HG02884 (cell line): Measurements from ENCODE around the gene CLP1.

Experiments
- ATAC-seq: cut with Tn5 transposase; IDR thresholded peaks from one replicate; pipeline ENCODE4 v1.9.1; 2021; ENCODE audit warnings: mild to moderate bottlenecking, moderate library complexity; ENCODE audit not compliant: unreplicated experiment

CLP1 gene

DNA sequence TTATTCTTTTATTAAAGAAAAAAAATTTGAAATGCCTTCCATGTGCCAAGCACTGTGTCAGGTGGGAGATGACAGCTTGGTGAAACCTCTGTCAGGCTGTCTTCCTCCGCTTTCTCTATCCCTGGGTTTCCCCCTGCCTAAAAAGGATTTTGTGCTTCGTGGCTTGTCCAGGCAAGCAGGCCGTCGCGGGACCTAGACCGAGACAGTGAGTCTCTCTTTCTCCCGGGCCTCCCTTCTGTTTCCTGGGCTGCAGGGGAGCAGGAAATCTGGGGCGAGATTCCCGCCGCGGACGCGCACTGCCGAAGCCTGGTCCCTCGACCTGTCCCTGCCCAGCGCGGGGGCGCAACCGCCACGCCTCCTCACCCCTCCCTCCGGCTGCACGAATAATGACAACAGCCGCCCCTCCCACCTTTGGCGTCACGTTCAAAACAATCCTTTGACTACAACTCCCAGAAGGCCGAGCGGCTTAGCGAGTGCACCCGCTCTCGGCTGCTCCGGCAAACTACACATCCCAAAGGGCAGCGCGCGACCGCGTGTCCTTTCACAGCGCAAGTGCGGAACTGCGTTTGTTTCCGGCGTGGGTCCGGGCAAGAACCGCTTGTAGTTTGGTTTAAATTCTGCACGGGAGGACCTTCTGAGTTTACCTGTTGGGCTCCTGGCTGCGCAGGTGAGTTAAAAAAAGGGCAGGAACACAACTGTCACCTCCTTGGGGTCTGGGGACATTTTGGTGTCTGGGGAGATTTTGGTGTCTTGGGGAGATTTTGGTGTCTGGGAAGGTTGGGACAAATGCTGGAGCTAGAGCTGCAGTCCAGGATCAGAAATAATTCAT, at the start of gene CLP1:
Gene CLP1, plus strand, starts transcription at position 569 of the 829 bp plus-strand sequence. CDS start 1,715 bp downstream, outside the sequence.
- ATAC-seq, result peak; percentile 99

DNA sequence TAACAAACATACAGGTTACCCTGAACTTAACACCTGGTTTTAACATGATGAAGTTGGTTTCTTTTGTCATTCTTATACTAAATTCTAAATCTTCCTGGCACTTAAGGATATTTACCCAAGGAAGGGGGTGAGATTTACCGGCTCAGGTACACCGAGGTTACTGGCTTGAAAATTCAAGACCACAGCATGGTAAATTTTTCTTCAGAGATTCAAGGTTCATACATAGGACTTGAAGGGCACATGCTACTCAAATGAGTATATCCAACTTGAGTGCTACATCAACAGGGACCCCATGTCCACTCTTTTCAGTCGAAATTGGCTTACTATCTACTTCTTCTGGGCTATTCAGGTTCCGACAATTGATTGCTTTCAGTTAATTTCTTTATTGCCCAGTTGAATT, 47.4 kb upstream of the CLP1 start:
- no peak for ATAC-seq

DNA sequence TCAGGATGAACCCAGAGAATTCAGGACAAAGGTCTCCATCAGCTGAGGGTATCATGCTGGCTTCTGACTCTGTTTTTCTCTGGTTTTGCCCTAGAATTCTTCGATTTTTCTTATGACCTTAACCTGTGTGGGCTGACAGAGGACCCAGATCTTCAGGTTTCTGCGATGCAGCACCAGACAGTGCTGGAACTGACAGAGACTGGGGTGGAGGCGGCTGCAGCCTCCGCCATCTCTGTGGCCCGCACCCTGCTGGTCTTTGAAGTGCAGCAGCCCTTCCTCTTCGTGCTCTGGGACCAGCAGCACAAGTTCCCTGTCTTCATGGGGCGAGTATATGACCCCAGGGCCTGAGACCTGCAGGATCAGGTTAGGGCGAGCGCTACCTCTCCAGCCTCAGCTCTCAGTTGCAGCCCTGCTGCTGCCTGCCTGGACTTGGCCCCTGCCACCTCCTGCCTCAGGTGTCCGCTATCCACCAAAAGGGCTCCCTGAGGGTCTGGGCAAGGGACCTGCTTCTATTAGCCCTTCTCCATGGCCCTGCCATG, 43.3 kb upstream of the CLP1 start:
- no peak for ATAC-seq

DNA sequence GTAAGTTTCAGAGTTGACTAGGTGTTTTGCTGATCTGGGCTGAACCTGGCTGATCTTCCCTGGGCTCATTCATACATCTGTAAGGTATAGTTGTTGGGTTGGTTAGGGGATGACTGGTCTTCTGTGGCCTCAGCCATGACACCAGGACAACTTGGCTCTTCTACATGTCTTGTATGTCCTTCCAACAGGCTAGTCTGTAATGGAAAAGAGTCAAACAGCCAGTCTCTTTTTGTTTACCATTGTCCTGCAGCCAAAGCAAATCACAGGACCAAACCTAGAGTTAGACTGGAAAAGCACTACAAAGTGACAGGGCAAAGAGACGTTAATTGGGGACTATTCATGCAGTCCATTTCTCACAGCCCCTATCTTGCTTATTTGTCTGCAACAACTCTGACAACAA, 42.3 kb upstream of the CLP1 start:
- no peak for ATAC-seq

DNA sequence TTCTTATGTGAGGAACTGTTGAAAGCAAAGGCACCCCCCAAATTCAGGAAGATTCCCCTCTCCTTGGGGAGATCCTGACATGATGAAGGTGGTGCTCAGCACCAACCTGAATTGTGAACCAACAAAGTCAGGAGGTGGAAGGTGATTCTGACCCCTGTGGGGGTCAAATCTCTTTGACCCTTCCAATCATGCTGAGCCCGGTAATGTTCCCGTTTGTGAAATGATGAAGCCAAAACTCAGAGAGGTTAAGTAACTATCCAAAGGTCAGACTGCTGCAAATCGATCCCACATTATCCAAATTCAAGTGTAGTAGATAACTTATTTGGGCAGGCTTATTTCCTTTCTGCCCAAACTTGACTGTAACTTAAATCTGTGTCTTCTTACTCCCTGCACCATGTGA, 41.0 kb upstream of the CLP1 start:
- no peak for ATAC-seq

DNA sequence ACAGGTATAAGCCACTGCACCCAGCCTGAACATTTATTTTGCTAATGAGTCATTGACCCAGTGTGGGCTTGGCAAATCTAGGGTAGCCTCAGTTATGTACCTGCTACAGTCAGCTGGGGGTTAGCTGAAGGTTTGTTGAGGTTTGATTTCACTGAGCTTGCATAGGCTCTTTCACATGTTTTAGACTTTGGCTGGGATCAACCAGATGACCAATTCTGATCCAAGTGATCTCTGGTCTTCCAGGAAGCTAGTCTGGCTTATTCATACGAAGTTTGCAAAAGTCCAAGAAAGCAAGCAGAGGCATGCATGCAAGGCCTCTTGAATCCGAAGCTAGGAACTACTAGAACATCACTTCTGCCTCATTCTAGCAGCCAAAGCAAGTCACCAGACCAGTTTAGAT, 39.1 kb upstream of the CLP1 start:
- ATAC-seq, result no peak

DNA sequence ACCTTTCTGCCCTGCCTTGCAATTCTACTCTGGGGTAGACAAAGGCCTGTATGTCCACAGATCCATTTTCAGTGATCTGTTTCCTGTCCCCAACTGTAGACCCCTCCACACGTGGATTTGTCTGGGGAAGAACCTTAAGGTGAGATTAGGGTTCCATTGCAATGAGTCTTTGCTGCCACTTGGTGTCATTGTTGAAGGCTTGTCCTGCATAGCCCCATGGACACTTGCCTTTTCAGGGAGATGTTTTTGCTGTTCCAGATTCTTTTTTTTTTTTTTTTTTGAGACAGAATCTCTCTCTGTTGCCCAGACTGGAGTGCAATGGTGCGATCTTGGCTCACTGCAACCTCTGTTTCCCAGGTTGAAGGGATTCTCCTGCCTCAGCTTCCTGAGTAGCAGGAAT, 38.2 kb upstream of the CLP1 start:
- no peak for ATAC-seq

DNA sequence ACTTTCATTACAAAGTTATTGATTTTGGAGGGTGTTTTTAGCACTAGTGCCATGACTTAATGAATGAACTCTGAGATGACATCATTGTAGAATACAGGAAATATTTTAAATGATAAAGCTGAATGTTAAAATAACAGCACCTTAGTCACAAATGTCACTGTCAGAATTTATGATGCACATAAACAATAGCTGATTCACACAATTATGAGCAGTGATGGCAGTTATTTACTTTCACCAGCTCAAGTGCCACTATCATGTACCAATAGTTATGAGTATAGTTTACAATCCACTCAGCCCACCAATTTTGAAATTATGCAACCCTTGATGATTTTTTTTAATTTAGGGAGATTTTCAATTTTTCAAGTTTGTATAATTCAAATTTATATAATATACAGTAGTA, 37.1 kb upstream of the CLP1 start:
- no peak for ATAC-seq

DNA sequence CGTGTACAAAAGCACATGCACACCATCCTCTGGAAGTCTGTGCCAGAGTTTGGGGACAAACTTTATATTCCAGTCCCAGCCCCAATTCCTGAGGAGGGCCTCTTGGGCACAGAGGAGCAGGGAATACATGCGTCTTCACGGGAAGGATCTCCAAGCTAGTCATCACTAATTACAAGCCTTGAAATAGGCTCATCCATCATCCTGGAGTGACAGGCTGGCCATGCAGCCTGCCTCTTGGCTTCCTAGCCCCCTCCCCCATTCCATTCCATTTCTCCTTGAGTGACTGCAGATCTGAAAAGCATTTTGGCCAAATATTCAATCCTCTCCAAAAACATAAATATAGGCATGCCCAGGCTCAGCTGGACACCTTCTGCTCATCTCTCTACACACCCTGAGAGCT, 35.3 kb upstream of the CLP1 start:
- no peak for ATAC-seq

DNA sequence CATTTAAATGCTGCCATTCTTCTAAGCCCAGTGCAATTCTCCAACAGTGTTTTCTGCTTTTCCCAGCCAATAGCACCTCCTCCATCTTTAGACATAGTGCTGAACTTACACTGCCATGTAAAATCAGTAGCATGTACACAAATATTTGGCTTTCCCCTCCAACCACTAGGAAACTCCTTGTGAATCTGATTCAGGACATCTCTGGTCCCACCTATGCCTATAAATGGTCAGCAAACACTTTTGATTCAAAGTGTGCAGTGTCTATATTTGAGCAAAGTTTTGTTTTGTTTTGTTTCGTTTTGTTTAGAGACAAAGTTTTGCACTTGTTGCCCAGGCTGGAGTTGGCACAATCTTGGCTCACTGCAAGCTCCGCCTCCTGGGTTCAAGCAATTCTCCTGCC, 32.7 kb upstream of the CLP1 start:
- no peak for ATAC-seq

DNA sequence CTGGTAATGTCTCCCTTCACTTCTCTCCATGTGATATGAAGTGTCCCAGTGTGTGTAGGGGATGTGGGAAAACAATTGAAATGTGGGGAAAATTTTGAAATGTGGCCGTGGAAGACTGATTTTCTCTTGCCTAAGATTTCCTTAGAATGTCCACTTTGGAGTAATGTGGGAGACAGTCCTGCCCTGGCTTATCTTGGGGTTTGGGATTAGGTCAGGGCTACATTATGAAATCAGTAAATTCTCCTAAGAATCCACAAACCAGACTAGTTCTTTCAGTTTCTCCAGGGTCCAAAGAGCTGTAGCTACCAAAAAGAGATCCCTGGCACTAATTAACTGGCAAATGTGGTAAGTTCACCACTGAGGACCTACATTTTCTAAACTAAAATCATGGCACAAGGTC, 30.7 kb upstream of the CLP1 start:
- ATAC-seq, result no peak

DNA sequence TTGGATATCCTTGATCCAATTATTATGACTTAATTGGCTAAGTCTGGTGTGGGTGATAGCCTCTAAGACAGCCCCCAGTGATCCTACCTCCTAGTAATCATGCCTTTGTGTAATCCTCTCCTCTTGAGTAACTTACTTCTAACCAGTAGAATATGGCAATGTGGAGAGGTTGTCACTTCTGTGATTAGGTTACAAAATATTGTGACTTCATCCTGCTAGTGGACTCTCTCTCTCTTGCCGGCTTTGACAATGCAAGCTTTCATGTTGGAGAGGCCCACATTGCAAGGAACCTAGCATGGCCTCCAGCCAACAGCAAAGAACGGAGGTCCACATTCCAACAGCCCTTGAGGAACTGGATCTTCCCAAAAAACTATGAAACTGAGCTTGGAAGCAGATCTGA, 27.4 kb upstream of the CLP1 start:
- no peak for ATAC-seq

DNA sequence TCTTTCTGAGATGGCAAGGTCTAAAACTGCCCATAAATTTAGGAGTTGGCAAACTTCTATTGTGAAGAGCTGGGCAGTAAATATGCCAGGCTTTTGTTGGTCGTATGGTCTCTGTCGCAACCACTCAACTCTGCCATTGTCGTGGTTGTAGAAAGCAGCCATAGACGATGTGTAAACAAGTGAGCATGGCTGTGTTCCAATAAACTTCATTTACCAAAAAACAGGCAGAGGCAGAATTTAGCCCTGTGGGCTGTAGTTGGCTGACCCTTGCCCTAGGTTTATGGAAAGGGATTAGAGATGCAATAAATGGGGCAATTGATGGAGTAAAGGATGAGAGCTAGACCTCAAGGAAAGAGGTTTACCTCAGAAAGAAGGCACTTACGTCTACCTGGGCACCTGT, 25.4 kb upstream of the CLP1 start:
- ATAC-seq, result no peak

DNA sequence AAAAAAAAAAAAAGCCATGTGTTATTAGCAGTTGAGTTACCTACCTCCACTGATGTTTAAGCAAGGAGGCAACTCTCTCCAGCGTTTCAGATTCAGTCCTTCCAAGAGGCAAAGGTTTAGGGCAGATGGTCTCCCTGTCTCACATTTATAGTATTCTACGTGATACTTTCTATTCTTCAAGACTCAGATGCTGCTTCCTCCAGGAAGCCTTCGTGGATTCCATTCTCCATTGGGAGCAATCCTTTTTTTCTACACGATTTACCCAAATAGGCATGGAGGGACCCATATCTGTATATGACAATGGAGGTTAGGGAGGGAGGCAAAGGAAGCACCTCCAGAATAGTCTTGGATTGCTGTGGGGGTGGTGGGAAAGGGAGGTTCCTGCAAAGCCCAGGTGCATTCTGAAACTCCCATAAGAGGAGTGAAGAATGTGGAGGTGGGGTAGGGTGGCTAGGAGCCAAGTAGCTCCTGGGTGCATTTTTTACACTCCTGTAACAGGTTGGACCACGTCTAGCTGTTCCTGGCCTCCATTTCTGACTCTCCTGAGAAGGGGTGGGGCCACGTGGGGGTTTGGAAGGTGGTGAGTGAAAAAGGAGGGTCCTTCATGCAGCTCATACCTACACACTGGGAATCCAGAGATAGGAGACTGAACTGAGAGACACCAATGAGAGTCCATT, 24.0 kb upstream of the CLP1 start:
- ATAC-seq, result no peak

DNA sequence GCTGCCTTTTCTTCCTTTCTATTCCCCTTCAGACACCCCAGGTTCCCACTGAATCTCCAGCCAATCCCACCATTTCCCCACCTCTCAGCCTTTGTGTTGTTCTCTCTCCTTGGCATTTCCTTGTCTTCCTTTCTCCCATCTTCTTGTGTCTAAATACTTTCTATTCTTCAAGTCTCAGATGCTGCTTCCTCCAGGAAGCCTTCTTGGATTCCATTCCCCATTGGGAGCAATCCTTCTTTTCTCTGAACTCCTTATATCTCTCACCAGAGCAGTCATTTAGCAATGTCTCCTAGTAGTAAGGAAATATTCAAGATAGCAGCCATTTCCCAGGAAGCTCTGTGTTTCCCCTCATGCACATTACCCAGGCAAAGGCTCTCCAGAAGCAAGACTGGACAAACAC, 23.3 kb upstream of the CLP1 start:
- no peak for ATAC-seq

DNA sequence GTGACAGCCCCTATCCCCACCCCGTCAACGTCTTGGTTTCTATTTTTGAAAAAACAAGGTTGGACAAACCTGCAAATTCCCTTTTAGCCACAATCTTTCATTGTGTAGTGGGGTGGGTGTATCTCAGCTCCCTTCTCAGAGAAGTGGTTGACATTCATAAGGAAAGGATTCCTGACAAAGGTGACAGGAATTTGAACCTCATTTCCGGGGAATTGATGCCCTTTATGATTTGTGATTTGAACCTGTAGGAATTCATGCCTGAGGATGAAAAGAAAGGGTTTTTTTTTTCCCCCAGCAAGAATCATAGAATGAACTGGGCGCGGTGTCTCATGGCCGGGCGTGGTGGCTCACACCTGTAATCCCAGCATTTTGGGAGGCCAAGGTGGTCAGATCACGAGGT, 22.3 kb upstream of the CLP1 start:
- ATAC-seq, result no peak

DNA sequence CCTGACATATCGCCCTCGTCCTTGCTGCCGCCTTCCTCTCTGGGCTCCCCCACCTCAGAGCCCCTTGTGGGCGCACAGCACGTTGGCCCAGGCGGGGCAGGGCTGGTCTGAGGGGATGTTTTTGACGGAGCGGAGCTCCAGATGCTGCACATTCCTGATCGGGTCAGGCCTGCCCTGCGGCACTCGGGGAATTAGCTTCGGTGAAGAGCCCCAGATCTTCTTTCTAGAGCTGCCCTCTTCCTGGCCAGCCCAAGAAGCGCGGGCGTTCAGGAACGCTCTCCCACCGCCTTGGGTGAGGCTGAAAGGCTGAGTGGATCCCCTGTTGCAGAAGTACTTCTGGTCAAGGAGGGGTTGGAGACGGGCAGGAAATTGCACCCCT, 19.9 kb upstream of the CLP1 start:
- no peak for ATAC-seq

DNA sequence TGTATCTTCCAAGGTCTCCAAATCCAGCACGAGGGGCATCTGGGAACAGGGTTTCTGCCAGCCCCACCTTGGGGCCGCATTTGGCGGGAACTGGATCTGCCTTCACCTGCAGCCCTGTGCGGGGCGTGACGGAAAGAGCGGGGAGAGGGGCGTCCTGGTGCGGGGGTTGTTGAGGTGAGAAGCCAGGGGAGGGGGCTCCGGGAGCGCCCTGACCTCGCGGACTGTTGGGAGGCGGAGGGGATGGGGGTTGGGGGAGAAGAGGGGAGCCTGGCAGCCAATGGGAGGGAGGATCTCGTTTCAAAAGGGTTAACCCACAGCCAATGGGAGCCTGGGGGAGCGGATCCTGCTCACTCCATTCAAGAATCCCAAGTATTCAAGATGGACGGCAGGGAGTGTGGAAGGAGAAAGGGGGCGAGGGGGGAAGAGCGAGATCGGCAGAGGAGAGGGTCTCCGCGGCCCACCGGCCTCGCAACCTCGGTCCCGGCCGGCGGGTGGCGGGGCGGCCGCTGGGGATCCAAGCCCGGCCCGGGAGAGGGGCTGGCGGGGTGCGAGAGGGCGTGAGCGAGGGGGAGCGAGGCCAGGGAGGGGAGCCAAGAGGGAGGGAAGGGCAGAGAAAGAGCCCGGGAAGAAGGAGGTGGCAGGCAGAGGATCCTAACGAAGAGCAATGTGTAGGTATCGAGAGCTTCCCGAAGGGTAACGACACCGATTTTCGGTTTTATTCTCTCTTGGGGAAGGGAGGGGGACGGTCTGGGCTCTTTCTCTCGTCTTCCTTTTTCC, 19.4 kb upstream of the CLP1 start:
- no peak for ATAC-seq

DNA sequence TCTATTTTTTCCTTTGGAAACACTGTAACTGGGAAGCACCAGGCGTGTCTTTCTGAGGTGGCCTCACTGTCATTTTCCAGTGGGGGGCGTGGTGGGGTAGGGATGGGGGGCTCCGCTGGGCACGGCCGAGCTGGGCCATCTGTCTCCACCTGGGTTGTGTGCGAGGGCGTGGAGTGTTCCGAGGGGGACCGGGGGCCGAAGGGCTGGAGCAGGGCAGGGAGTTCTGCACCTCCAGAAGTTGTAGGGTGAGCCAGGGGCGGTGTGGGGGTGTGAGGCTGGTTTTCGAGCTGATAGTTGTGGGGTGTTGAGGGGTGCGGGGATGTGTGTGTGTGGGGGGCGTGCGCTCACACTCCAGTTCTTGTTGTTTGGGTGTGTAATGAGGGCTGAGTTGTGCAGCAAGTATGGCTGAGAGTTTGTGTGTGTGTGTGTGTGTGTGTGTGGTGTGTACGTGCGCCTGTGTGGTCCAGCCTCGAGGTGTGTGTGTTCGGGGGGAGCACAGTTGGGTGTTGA, 18.7 kb upstream of the CLP1 start:
- no peak for ATAC-seq

DNA sequence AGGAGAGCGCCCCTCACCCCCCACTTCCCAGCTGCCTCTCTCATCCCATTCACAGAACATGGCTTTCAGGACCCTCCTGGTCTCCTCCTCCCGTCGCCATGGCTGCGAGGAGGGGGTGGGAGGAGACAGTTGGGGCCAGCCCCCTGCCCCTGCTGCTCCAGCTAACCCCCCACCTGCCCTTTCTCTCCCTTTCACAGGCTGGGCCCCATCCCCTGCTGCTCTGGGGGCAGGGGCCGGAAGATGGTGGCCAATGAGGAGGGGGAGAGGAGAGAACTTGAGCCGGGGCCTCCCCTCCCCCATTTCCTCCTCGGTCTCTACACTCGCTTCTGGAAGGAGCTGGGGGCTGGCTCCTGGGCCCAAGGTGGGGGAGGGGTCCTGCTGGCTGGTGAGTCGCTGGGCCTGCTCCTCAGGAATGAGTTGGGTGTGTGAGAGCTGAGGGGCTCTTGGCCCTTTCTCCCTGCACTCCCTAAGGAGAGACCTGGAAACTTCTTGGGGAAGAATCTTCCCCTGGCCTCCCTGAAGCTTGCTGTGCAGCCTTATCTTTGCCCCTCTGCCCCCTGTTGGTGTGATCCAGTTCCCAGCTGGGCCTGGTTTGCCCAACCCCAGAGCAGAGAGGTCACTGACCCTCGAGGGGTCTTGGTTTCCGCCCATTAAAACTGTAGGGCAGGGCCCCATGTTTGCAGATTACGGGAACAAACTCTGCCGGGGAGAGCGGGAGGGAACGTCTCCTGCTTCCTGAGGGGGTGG, 18.1 kb upstream of the CLP1 start:
- no peak for ATAC-seq
